CD4-positive, CD25-positive, alpha-beta regulatory T cell (primary cell): ENCODE data around the gene OR51A7. TPM values are rescaled to one million over a fixed set of nuclear protein-coding genes. Genes with fewer than 3 reads are reported as not detected.
"Not testable (repeated sequence)": the region's sequence is repeated elsewhere in the genome, so short reads cannot be mapped to it uniquely, and the experiment has no call there.

Experiments used
- ATAC-seq, 2 donors: fragments of 150-1000 bp; cut with Tn5 transposase; one replicate each; pipeline ENCODE4 v1.10.0; 2021; ENCODE audit warnings: low read depth in 2 of 2, moderate number of reproducible peaks in 2 of 2, moderate library complexity in 1 of 2
- DNase-seq, 3 donors: peaks; one replicate each; pipeline versions ENCODE4 v3.0.0 to v3.0.0-alpha.2; 2012 to 2022; ENCODE audit warnings: mixed read lengths in 1 of 3
- H3K27ac ChIP-seq: one replicate; pipeline ENCODE4 v1.7.0; 2013; ENCODE audit warnings: mild to moderate bottlenecking, low read length; ENCODE audit not compliant: insufficient read depth, poor library complexity, severe bottlenecking
- H3K27me3 ChIP-seq: one replicate; pipeline ENCODE4 v1.7.0; 2013; ENCODE audit warnings: low read length; ENCODE audit not compliant: control insufficient read depth, insufficient read depth
- H3K36me3 ChIP-seq: one replicate; pipeline ENCODE4 v1.7.0; 2013; ENCODE audit warnings: mild to moderate bottlenecking, low read length, moderate library complexity; ENCODE audit not compliant: control insufficient read depth, insufficient read depth
- H3K4me1 ChIP-seq: 2 replicates; pipeline ENCODE4 v1.7.0; 2013; ENCODE audit warnings: mild to moderate bottlenecking, low read length; ENCODE audit not compliant: insufficient read depth, control insufficient read depth, poor library complexity, severe bottlenecking
- H3K4me3 ChIP-seq: one replicate; pipeline ENCODE4 v1.7.0; 2013; ENCODE audit warnings: low read depth, mild to moderate bottlenecking, low read length, moderate library complexity
- H3K9me3 ChIP-seq, 2 experiments: 1 replicate in 1 of 2; 2 replicates in 1 of 2; pipeline ENCODE4 v1.7.0; 2013; ENCODE audit warnings: low read length in 2 of 2, mild to moderate bottlenecking in 1 of 2, moderate library complexity in 1 of 2; ENCODE audit not compliant: control insufficient read depth in 2 of 2
- H3K27ac Mint-ChIP-seq, 3 donors: one replicate each; pipeline ENCODE4 v1.8.0; 2020 to 2022; ENCODE audit warnings: mild to moderate bottlenecking in 3 of 3, mixed read lengths in 3 of 3, moderate library complexity in 2 of 3
- H3K27me3 Mint-ChIP-seq: one replicate; pipeline ENCODE4 v1.8.0; 2022; ENCODE audit warnings: mild to moderate bottlenecking, mixed read lengths
- H3K36me3 Mint-ChIP-seq: one replicate; pipeline ENCODE4 v1.8.0; 2020; ENCODE audit warnings: mixed read lengths
- H3K4me1 Mint-ChIP-seq, 4 donors: one replicate each; pipeline ENCODE4 v1.8.0; 2020 to 2022; ENCODE audit warnings: mixed read lengths in 4 of 4, mild to moderate bottlenecking in 1 of 4
- H3K4me3 Mint-ChIP-seq, 4 donors: one replicate each; pipeline ENCODE4 v1.8.0; 2020 to 2022; ENCODE audit warnings: mild to moderate bottlenecking in 4 of 4, mixed read lengths in 4 of 4, moderate library complexity in 3 of 4
- H3K9me3 Mint-ChIP-seq, 7 donors: one replicate each; pipeline ENCODE4 v1.8.0; 2020 to 2022; ENCODE audit warnings: mixed read lengths in 7 of 7, mild to moderate bottlenecking in 3 of 7, moderate library complexity in 2 of 7
- polyA plus RNA-seq, 4 donors: library from polyadenylated mRNA; unstranded; fragments of 300-500 nt; fragmentation: Illumina TruSeq; gene quantifications; one replicate each; pipeline ENCODE4 v1.2.3, GENCODE V29; 2021
- total RNA-seq: library from RNA; stranded (reverse); gene quantifications from one replicate; pipeline ENCODE4 v1.2.3, GENCODE V29; 2022

Gene OR51A7
- total and polyA plus RNA-seq, 5 donors from 2014 or later, result not detected

GRCh38 chr11:4921796-4922195 is 18.2 kb downstream of the OR51A7 start:
- no peaks in the 10 kb centered on the region for H3K9me3 ChIP-seq
- Mint-ChIP-seq H3K9me3 (peaks cover 0 to 4% (median 0%) of the 10 kb centered on the region in 7 donors), H3K36me3 (no peaks in the 10 kb centered on the region), H3K4me1 (no peaks in the 10 kb centered on the region), H3K27ac (no peak overlapping the region), H3K27me3 (no peaks in the 10 kb centered on the region), H3K4me3 (no peak overlapping the region)
- no peaks in the 10 kb centered on the region for H3K27me3 ChIP-seq
- DNase-seq (no peak), ATAC-seq (no peak)
- H3K36me3 ChIP-seq, result no peaks in the 10 kb centered on the region
- no peak overlapping the region for H3K4me3 ChIP-seq
- no peak overlapping the region for H3K27ac ChIP-seq
- no peaks in the 10 kb centered on the region for H3K4me1 ChIP-seq

- H3K27ac Mint-ChIP-seq, result no peak overlapping the region
- peaks cover 0 to 4% (median 0%) of the 10 kb centered on the region in 7 donors for H3K9me3 Mint-ChIP-seq
- H3K27me3 Mint-ChIP-seq, result no peaks in the 10 kb centered on the region
- H3K36me3 ChIP-seq, result no peaks in the 10 kb centered on the region
- no peak overlapping the region for H3K4me3 Mint-ChIP-seq
- H3K4me1 Mint-ChIP-seq, result no peaks in the 10 kb centered on the region
- H3K27ac ChIP-seq, result no peak overlapping the region
- H3K27me3 ChIP-seq, result no peaks in the 10 kb centered on the region
- ATAC-seq, result no peak
- no peaks in the 10 kb centered on the region for H3K4me1 ChIP-seq
- no peaks in the 10 kb centered on the region for H3K36me3 Mint-ChIP-seq
- DNase-seq, result no peak
- no peak overlapping the region for H3K4me3 ChIP-seq
- no peaks in the 10 kb centered on the region for H3K9me3 ChIP-seq
These were observed 18.7 kb downstream of the OR51A7 start for GRCh38 chr11:4922304-4922703.

- Histone ChIP-seq H3K36me3 (no peaks in the 10 kb centered on the region), H3K27me3 (no peaks in the 10 kb centered on the region), H3K27ac (no peak within 1 kb of the TSS), H3K4me1 (no peaks in the 10 kb centered on the region), H3K4me3 (no peak within 1 kb of the TSS), H3K9me3 (no peaks in the 10 kb centered on the region)
- ATAC-seq (no peak), DNase-seq (no peak)
- Mint-ChIP-seq H3K9me3 (peaks cover 0 to 4% (median 0%) of the 10 kb centered on the region in 7 donors), H3K4me3 (peak within 1 kb of the TSS in 1 of 4 donors; percentile 58), H3K27me3 (no peaks in the 10 kb centered on the region), H3K4me1 (no peaks in the 10 kb centered on the region), H3K27ac (no peak within 1 kb of the TSS), H3K36me3 (no peaks in the 10 kb centered on the region)
These were observed 20.7 kb downstream of the OR51A7 start, which contains the start of gene OR51G1 for GRCh38 chr11:4924239-4924638. Gene OR51G1, minus strand, starts transcription at chr11:4924339. Its CDS starts 0 bp downstream, at chr11:4924339.

GRCh38 chr11:4926608-4927007 is 23.0 kb downstream of the OR51A7 start:
- Histone ChIP-seq H3K4me3 (no peak overlapping the region), H3K27me3 (no peaks in the 10 kb centered on the region), H3K27ac (no peak overlapping the region), H3K36me3 (no peaks in the 10 kb centered on the region), H3K4me1 (no peaks in the 10 kb centered on the region), H3K9me3 (no peaks in the 10 kb centered on the region)
- Mint-ChIP-seq H3K4me3 (no peak overlapping the region), H3K27me3 (no peaks in the 10 kb centered on the region), H3K27ac (no peak overlapping the region), H3K9me3 (peaks cover 0 to 6% (median 0%) of the 10 kb centered on the region in 7 donors), H3K36me3 (no peaks in the 10 kb centered on the region), H3K4me1 (no peaks in the 10 kb centered on the region)
- ATAC-seq, result no peak
- no peak for DNase-seq

DNA sequence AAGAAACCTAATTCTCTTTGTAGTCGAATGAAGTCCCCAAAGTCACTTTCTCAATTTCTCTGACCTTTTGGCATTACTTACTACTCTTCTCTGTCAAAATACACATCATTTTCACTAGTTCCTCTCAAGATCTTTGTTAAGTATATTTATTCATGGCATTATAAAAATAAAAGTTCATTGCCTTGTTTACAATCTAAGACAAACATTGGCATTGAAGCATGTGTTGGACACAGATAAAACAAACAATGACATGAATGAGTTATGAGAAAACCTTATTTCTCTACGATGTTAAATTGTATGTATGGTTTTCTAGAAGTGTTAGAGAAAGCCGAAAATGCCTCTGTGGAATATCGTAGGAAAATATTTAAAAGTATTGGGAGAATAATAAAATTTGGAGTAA is 29.2 kb downstream of the OR51A7 start:
- Histone ChIP-seq H3K27me3 (no peaks in the 10 kb centered on the region), H3K36me3 (no peaks in the 10 kb centered on the region), H3K9me3 (no peaks in the 10 kb centered on the region), H3K27ac (no peak overlapping the region), H3K4me3 (no peak overlapping the region), H3K4me1 (no peaks in the 10 kb centered on the region)
- ATAC-seq (no peak), DNase-seq (no peak)
- no peak overlapping the region for H3K4me3 Mint-ChIP-seq
- H3K27ac Mint-ChIP-seq, result no peak overlapping the region
- no peaks in the 10 kb centered on the region for H3K36me3 Mint-ChIP-seq
- peaks cover 0 to 5% (median 0%) of the 10 kb centered on the region in 7 donors for H3K9me3 Mint-ChIP-seq
- no peaks in the 10 kb centered on the region for H3K27me3 Mint-ChIP-seq
- no peaks in the 10 kb centered on the region for H3K4me1 Mint-ChIP-seq

- DNase-seq, result no peak
- no peaks in the 10 kb centered on the region for H3K27me3 Mint-ChIP-seq
- H3K36me3 Mint-ChIP-seq, result no peaks in the 10 kb centered on the region
- ATAC-seq, result no peak
- Histone ChIP-seq H3K4me1 (no peaks in the 10 kb centered on the region), H3K27ac (no peak overlapping the region), H3K4me3 (no peak overlapping the region), H3K9me3 (no peaks in the 10 kb centered on the region), H3K27me3 (no peaks in the 10 kb centered on the region), H3K36me3 (no peaks in the 10 kb centered on the region)
- H3K4me3 Mint-ChIP-seq, result no peak overlapping the region
- no peak overlapping the region for H3K27ac Mint-ChIP-seq
- peaks cover 0 to 5% (median 0%) of the 10 kb centered on the region in 7 donors for H3K9me3 Mint-ChIP-seq
- no peaks in the 10 kb centered on the region for H3K4me1 Mint-ChIP-seq
These were observed 33.2 kb downstream of the OR51A7 start for GRCh38 chr11:4936745-4937144.

- H3K27ac Mint-ChIP-seq, result no peak within 1 kb of the TSS
- no peak for ATAC-seq
- no peak for DNase-seq
- Histone ChIP-seq H3K27ac (no peak within 1 kb of the TSS), H3K27me3 (no peaks in the 10 kb centered on the region), H3K4me3 (no peak within 1 kb of the TSS), H3K36me3 (no peaks in the 10 kb centered on the region), H3K9me3 (no peaks in the 10 kb centered on the region), H3K4me1 (no peaks in the 10 kb centered on the region)
- no peaks in the 10 kb centered on the region for H3K4me1 Mint-ChIP-seq
- no peaks in the 10 kb centered on the region for H3K36me3 Mint-ChIP-seq
- no peaks in the 10 kb centered on the region for H3K27me3 Mint-ChIP-seq
- H3K4me3 Mint-ChIP-seq, result no peak within 1 kb of the TSS
- no peaks in the 10 kb centered on the region for H3K9me3 Mint-ChIP-seq
These were observed 43.9 kb downstream of the OR51A7 start, which contains the start of gene OR51A4 for GRCh38 chr11:4947505-4947904. Gene OR51A4, minus strand, starts transcription at chr11:4947605. Its CDS starts 505 bp downstream, at chr11:4947100.

DNA sequence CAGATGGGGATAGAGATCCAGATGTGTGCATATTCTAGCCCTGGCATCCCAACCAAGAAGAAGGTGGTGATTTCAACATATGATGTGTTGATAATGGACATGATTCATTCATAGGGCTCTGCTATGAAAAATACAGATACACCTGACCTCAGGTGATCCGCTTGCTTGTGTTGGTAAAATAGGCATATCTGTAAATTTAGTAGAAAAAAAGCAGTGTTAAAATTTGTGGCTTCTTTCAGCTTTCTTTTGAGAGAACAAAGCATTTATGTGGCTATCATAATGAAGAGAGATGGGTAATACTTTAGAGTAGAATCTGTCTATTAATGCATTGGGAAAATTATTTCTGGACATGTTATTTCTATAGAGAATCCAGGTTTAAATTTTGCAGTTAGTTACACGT is 52.0 kb downstream of the OR51A7 start, which contains the start of gene OR51A2:
Gene OR51A2, minus strand, starts transcription at position 101 of the 400 bp plus-strand sequence. Its CDS starts 0 bp downstream, at position 101.
- H3K4me1 Mint-ChIP-seq, ATAC-seq, H3K4me3 Mint-ChIP-seq, H3K9me3 Mint-ChIP-seq, H3K27ac Mint-ChIP-seq, H3K36me3 ChIP-seq, H3K27me3 Mint-ChIP-seq, DNase-seq, H3K4me1 ChIP-seq, H3K36me3 Mint-ChIP-seq, H3K4me3 ChIP-seq, H3K27ac ChIP-seq, H3K9me3 ChIP-seq, H3K27me3 ChIP-seq: not testable (repeated sequence)
